Measurements from ENCODE around the gene STARD13. TPM values are rescaled to one million over a fixed set of nuclear protein-coding genes. Genes with fewer than 3 reads are reported as not detected.
A peak's percentile ranks its signal among the peaks of the same experiment; 100 is the strongest.

Gene STARD13
- total and polyA plus RNA-seq, 8 donors: 21.9 to 43.6 (median 24.6) TPM

GRCh38 chr13:33073338-33073737 is 212.2 kb downstream of the STARD13 start:
- Histone ChIP-seq H3K4me3 (no peak overlapping the region), H3K36me3 (no peaks in the 10 kb centered on the region), H3K4me1 (no peaks in the 10 kb centered on the region), H3K27ac (no peak overlapping the region), H3K27me3 (no peaks in the 10 kb centered on the region), H3K9me3 (no peaks in the 10 kb centered on the region)
- ATAC-seq (no peak), DNase-seq (no peak)
- no peak for TF ChIP-seq CTCF (IDR thresholded peaks at IDR 0.05)
- intact Hi-C loops (cut with DNase I): no loop called here

- TF ChIP-seq CTCF (IDR thresholded peaks at IDR 0.05): no peak
- intact Hi-C loops (cut with DNase I): no loop called here
- Histone ChIP-seq H3K27me3 (no peaks in the 10 kb centered on the region), H3K4me3 (no peak overlapping the region), H3K36me3 (no peaks in the 10 kb centered on the region), H3K4me1 (no peaks in the 10 kb centered on the region), H3K27ac (no peak overlapping the region), H3K9me3 (no peaks in the 10 kb centered on the region)
- DNase-seq: no peak
- ATAC-seq: no peak
Measured at GRCh38 chr13:33072759-33073158, 212.8 kb downstream of the STARD13 start.

- Histone ChIP-seq H3K36me3 (no peaks in the 10 kb centered on the region), H3K9me3 (no peaks in the 10 kb centered on the region), H3K4me3 (no peak overlapping the region), H3K27me3 (no peaks in the 10 kb centered on the region), H3K27ac (no peak overlapping the region), H3K4me1 (no peaks in the 10 kb centered on the region)
- DNase-seq (no peak), ATAC-seq (no peak)
- no peak for TF ChIP-seq CTCF (IDR thresholded peaks at IDR 0.05)
- intact Hi-C loops (cut with DNase I): no loop called here
Measured at GRCh38 chr13:33072282-33072681, 213.3 kb downstream of the STARD13 start.

GRCh38 chr13:33070713-33071112 is 214.8 kb downstream of the STARD13 start:
- no peaks in the 10 kb centered on the region for H3K36me3 ChIP-seq
- no peak for TF ChIP-seq CTCF (IDR thresholded peaks at IDR 0.05)
- intact Hi-C loops (cut with DNase I): no loop called here
- H3K27ac ChIP-seq: no peak overlapping the region
- DNase-seq (no peak), ATAC-seq (no peak)
- no peak overlapping the region for H3K4me3 ChIP-seq
- H3K4me1 ChIP-seq: no peaks in the 10 kb centered on the region
- no peaks in the 10 kb centered on the region for H3K27me3 ChIP-seq
- no peaks in the 10 kb centered on the region for H3K9me3 ChIP-seq

- Histone ChIP-seq H3K27ac (no peak overlapping the region), H3K27me3 (no peaks in the 10 kb centered on the region), H3K9me3 (no peaks in the 10 kb centered on the region), H3K4me1 (no peaks in the 10 kb centered on the region), H3K4me3 (no peak overlapping the region), H3K36me3 (no peaks in the 10 kb centered on the region)
- TF ChIP-seq CTCF (IDR thresholded peaks at IDR 0.05): peak; percentile 14 to 17
- no peak for ATAC-seq
- intact Hi-C loops (cut with DNase I): no loop called here
- DNase-seq: no peak
Measured at GRCh38 chr13:33069365-33069764, 216.2 kb downstream of the STARD13 start.

Data from left lung (tissue), 10 donors.